Gastroesophageal sphincter (tissue), 4 donors: ENCODE measurements around the gene TMEM151A. TPM values are rescaled to one million over a fixed set of nuclear protein-coding genes. Genes with fewer than 3 reads are reported as not detected.
A peak's percentile ranks its signal among the peaks of the same experiment; 100 is the strongest.
"Not testable (repeated sequence)": the region's sequence is repeated elsewhere in the genome, so short reads cannot be mapped to it uniquely, and the experiment has no call there.

Experiments
- ATAC-seq: fragments of 150-250 bp; one replicate; pipeline ENCODE4 v1.9.1; 2016; ENCODE audit warnings: mild to moderate bottlenecking, moderate library complexity
- H3K27ac ChIP-seq, 4 donors: fragments of 200-600 bp; sonication (generic) in 3 of 4; 1 replicate in 3 of 4; 2 replicates in 1 of 4; pipeline ENCODE4 v1.5.1; 2016 to 2019
- H3K27me3 ChIP-seq: fragments of 200-600 bp; sonication (generic); one replicate; pipeline ENCODE4 v1.5.1; 2019
- H3K36me3 ChIP-seq, 2 donors: fragments of 200-600 bp; sonication (generic); one replicate each; pipeline ENCODE4 v1.5.1; 2019; ENCODE audit warnings: control low read depth in 1 of 2
- H3K4me1 ChIP-seq, 3 donors: fragments of 200-600 bp; sonication (generic); 1 replicate in 2 of 3; 2 replicates in 1 of 3; pipeline ENCODE4 v1.5.1; 2016 to 2019; ENCODE audit warnings: control low read depth in 2 of 3
- H3K4me3 ChIP-seq, 2 donors: fragments of 200-600 bp; sonication (generic); one replicate each; pipeline ENCODE4 v1.5.1; 2019; ENCODE audit warnings: mild to moderate bottlenecking in 1 of 2, moderate library complexity in 1 of 2
- H3K9me3 ChIP-seq, 3 donors: fragments of 200-600 bp; sonication (generic); one replicate each; pipeline ENCODE4 v1.5.1; 2017 to 2019; ENCODE audit warnings: control low read depth in 2 of 3
- EP300 ChIP-seq: sonication (generic); formaldehyde crosslinking; IDR thresholded peaks from one replicate; pipeline ENCODE4 v1.6.1; 2017; ENCODE audit warnings: antibody characterized with exemption, mild to moderate bottlenecking
- POLR2A ChIP-seq, 2 donors: fragments of 450-650 bp; IDR thresholded peaks; one replicate each; pipeline ENCODE4 v1.6.1; 2017; ENCODE audit warnings: antibody characterized with exemption in 2 of 2, mild to moderate bottlenecking in 2 of 2, moderate library complexity in 1 of 2
- POLR2AphosphoS5 ChIP-seq: sonication (generic); formaldehyde crosslinking; IDR thresholded peaks from one replicate; pipeline ENCODE4 v1.6.1; 2017; ENCODE audit warnings: antibody characterized with exemption
- WGBS, 2 donors: methylation state at CpG; one replicate each; pipeline ENCODE4 v1.1.5; 2018; ENCODE audit warnings: low coverage in 1 of 2; 5-methylcytosine and 5-hydroxymethylcytosine counted together
- total RNA-seq, 4 donors: library from RNA; depleted of rRNA; stranded (reverse); fragments of >200 nt; gene quantifications; one replicate each; pipeline ENCODE4 v1.1.0, GENCODE V29; 2016
- TF ChIP-seq, protein P1 (sequence below), 4 experiments: fragments of 200-600 bp in 2 of 4; fragments of 450-650 bp in 2 of 4; sonication (generic) in 1 of 4; IDR thresholded peaks; one replicate each; pipeline ENCODE4 v1.5.1; 2017 to 2019; ENCODE audit warnings: antibody characterized with exemption in 4 of 4, mild to moderate bottlenecking in 2 of 4, moderate library complexity in 2 of 4

TMEM151A gene
- total RNA-seq, 4 donors from 2014 or later, result 0.66 TPM; not detected in 3

GRCh38 chr11:66316849-66317251 is 25.2 kb downstream of the TMEM151A start, which contains the start of gene CD248:
Gene CD248 (minus strand): TSS chr11:66317044. CDS start chr11:66317027, 17 bp downstream.
- H3K4me3 ChIP-seq, result peak within 1 kb of the TSS; percentile 34 to 55
- H3K27ac ChIP-seq, result peak within 1 kb of the TSS; percentile 14 to 96 (median 92)
- peaks cover 10% of the 10 kb centered on the region for H3K27me3 ChIP-seq
- peaks cover 0 to 69% (median 29%) of the 10 kb centered on the region in 3 donors for H3K4me1 ChIP-seq
- TF ChIP-seq POLR2A (IDR thresholded peaks at IDR 0.05), result peak in 1 of 2 donors; percentile 31
- TF ChIP-seq, protein P1, sequence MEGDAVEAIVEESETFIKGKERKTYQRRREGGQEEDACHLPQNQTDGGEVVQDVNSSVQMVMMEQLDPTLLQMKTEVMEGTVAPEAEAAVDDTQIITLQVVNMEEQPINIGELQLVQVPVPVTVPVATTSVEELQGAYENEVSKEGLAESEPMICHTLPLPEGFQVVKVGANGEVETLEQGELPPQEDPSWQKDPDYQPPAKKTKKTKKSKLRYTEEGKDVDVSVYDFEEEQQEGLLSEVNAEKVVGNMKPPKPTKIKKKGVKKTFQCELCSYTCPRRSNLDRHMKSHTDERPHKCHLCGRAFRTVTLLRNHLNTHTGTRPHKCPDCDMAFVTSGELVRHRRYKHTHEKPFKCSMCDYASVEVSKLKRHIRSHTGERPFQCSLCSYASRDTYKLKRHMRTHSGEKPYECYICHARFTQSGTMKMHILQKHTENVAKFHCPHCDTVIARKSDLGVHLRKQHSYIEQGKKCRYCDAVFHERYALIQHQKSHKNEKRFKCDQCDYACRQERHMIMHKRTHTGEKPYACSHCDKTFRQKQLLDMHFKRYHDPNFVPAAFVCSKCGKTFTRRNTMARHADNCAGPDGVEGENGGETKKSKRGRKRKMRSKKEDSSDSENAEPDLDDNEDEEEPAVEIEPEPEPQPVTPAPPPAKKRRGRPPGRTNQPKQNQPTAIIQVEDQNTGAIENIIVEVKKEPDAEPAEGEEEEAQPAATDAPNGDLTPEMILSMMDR (IDR thresholded peaks at IDR 0.05), result no peak
- no CpG with 5 or more reads among the region's 29 CpGs for WGBS, 2 donors
- H3K9me3 ChIP-seq, result no peaks in the 10 kb centered on the region
- peak; percentile 28 for ATAC-seq
- H3K36me3 ChIP-seq, result no peaks in the 10 kb centered on the region

GRCh38 chr11:66317322-66317722 is 25.6 kb downstream of the TMEM151A start:
- no peaks in the 10 kb centered on the region for H3K9me3 ChIP-seq
- H3K4me1 ChIP-seq, result peaks cover 0 to 71% (median 29%) of the 10 kb centered on the region in 3 donors
- no peak for TF ChIP-seq EP300
- no peak for TF ChIP-seq POLR2A (IDR thresholded peaks at IDR 0.05)
- no peak for TF ChIP-seq POLR2AphosphoS5
- TF ChIP-seq, protein P1 (IDR thresholded peaks at IDR 0.05), result no peak
- WGBS, 2 donors, result 5% methylated on average over 4 of the region's 14 CpGs; no CpG with 5 or more reads in 1 of the 2 donors
- peak overlapping the region; percentile 14 to 96 (median 92) for H3K27ac ChIP-seq
- peaks cover 10% of the 10 kb centered on the region for H3K27me3 ChIP-seq
- ATAC-seq, result no peak
- H3K4me3 ChIP-seq, result peak overlapping the region; percentile 34 to 55
- H3K36me3 ChIP-seq, result no peaks in the 10 kb centered on the region

DNA sequence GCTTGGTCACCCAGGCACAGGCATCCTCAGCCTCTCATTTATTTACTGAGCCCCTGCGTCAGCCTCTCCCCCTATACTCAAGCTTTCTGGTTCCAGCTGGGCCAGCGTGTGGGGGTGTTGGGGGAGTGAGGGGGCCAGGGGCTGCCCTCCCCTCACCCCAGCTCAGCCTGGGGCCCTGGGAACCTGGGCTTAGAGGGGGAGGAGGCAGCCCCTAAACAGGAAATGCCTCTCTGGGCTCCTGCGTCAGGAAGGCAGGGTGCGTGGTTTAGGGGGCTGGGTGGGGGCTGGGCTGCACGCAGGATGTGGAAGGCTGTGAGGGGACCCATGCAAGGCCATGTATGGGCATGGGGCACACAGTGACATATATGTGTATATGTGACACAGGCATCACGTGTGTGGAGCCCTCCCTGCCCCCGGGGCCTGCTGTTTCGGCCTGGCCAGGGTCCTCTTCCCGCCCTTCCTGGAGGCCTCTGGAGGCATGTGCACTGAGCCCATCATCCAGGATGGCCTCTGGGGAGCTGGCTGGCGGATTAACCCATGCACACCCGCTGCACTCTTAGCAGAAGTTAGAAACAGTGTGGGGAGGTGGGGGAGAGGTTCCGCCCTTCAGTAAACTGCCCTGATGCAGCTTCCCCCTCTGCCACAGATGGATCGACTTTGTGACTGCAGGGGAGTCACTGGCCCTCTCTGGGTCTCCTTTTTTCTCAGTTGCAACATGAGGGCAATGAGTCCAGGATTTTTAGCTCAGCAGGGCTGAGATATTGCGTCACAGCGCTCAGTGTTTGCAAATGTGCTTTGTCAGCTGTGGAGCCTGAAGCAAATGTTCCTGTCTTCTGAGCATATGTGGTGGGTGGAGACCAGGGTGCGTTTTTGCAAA is 26.3 kb downstream of the TMEM151A start:
- Histone ChIP-seq H3K4me1 (peaks cover 0 to 70% (median 28%) of the 10 kb centered on the region in 3 donors), H3K27me3 (peaks cover 10% of the 10 kb centered on the region), H3K4me3 (peak overlapping the region in 1 of 2 donors; percentile 55), H3K27ac (peak overlapping the region; percentile 8 to 96 (median 92)), H3K9me3 (no peaks in the 10 kb centered on the region), H3K36me3 (no peaks in the 10 kb centered on the region)
- peak; percentile 43 for TF ChIP-seq POLR2AphosphoS5
- TF ChIP-seq EP300, result no peak
- peak; percentile 48 for ATAC-seq
- 35 to 46% methylated on average over 3 to 11 of the region's 16 CpGs for WGBS, 2 donors

DNA sequence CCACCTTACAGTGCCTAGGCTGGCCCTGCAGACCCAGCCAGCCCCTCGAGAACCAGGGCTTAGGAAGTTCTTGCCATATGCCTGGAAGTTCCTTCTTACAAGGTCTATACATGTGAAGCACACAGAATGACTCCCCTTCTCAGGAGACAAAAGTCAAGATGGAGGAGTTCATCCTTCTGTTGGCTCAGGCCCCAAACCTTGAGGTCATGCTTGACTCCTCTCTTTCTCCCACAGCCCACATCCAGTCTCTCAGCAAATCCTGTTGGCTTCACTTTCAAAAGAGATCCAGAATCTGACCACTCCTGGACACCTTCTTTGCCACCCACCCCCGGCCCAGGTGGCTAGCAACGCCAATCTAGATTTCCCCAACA is 26.9 kb downstream of the TMEM151A start:
- H3K27ac ChIP-seq, result peak overlapping the region in 3 of 4 donors; percentile 91 to 96 (median 92)
- H3K36me3 ChIP-seq, result no peaks in the 10 kb centered on the region
- no peaks in the 10 kb centered on the region for H3K9me3 ChIP-seq
- H3K4me3 ChIP-seq, result no peak overlapping the region
- 59 to 79% methylated on average over 2 to 3 of the region's 3 CpGs for WGBS, 2 donors
- H3K4me1 ChIP-seq, result peaks cover 0 to 64% (median 22%) of the 10 kb centered on the region in 3 donors
- TF ChIP-seq POLR2A (IDR thresholded peaks at IDR 0.05) (no peak), EP300 (no peak)
- peaks cover 10% of the 10 kb centered on the region for H3K27me3 ChIP-seq
- ATAC-seq, result no peak

- H3K27ac ChIP-seq, H3K4me3 ChIP-seq, H3K36me3 ChIP-seq, H3K27me3 ChIP-seq, ATAC-seq, H3K9me3 ChIP-seq: not testable (repeated sequence)
- peaks cover 0 to 47% (median 22%) of the 10 kb centered on the region in 3 donors for H3K4me1 ChIP-seq
- 100% methylated on average over 2 of the region's 2 CpGs; no CpG with 5 or more reads in 1 of the 2 donors for WGBS, 2 donors
Observed at GRCh38 chr11:66320289-66320688, 28.6 kb downstream of the TMEM151A start.

DNA sequence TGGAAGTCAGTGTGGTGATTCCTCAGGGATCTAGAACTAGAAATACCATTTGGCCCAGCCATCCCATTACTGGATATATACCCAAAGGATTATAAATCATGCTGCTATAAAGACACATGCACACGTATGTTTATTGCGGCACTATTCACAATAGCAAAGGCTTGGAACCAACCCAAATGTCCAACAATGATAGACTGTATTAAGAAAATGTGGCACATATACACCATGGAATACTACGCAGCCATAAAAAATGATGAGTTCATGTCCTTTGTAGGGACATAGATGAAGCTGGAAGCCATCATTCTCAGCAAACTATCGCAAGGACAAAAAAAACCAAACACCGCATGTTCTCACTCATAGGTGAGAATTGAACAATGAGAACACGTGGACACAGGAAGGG is 29.1 kb downstream of the TMEM151A start:
- peaks cover 0 to 44% (median 24%) of the 10 kb centered on the region in 3 donors for H3K4me1 ChIP-seq

DNA sequence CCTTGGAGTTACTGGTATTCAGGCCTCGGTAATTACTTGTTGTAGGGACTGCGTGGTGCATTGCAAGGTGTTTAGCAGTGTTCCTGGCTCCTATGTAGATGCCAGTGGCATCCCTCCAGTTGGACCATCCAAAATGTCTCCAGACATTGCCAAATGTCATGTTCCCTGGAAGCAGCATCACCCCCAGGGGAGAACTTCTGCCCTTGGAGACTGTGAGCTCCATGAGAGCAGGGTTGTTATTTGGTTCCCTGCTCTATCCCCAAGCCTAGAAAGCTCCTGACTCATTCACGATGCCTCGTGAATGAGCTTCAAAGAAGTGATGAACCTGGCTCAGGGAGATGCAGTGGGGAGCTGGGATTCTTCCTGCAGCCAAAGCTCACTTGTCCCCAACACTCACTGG is 29.9 kb downstream of the TMEM151A start:
- ATAC-seq, result no peak
- no peaks in the 10 kb centered on the region for H3K9me3 ChIP-seq
- 80% methylated on average over 2 of the region's 4 CpGs; no CpG with 5 or more reads in 1 of the 2 donors for WGBS, 2 donors
- H3K36me3 ChIP-seq, result no peaks in the 10 kb centered on the region
- peaks cover 5% of the 10 kb centered on the region for H3K27me3 ChIP-seq
- peaks cover 0 to 44% (median 31%) of the 10 kb centered on the region in 3 donors for H3K4me1 ChIP-seq
- no peak for TF ChIP-seq POLR2AphosphoS5
- no peak for TF ChIP-seq EP300
- TF ChIP-seq POLR2A (IDR thresholded peaks at IDR 0.05), result no peak
- TF ChIP-seq, protein P1 (IDR thresholded peaks at IDR 0.05), result no peak
- H3K4me3 ChIP-seq, result no peak overlapping the region
- H3K27ac ChIP-seq, result peak overlapping the region in 3 of 4 donors; percentile 24 to 58 (median 31)

More for the DNA sequence above, 29.1 kb downstream of the TMEM151A start:
- not testable (repeated sequence) for H3K27me3 ChIP-seq, ATAC-seq, H3K36me3 ChIP-seq, H3K9me3 ChIP-seq, H3K27ac ChIP-seq, H3K4me3 ChIP-seq
- WGBS, 2 donors, result 81 to 93% methylated on average over 2 to 4 of the region's 6 CpGs
